Activated B cell treated with CpG ODN at 0.5 μM for 24 hours (primary cell): ENCODE measurements around the gene DCAF12. TPM values are rescaled to one million over a fixed set of nuclear protein-coding genes. Genes with fewer than 3 reads are reported as not detected.

ENCODE experiments used
- ATAC-seq: fragments of 200-7000 bp; cut with Tn5 transposase; one replicate; pipeline ENCODE4 v1.10.0; 2021; ENCODE audit warnings: low read depth, mild to moderate bottlenecking, moderate library complexity
- CTCF ChIA-PET: fragments of 350-600 bp; sonication (Branson Sonifier 250); formaldehyde crosslinking; loops from one replicate; lab custom pipeline; 2021; ENCODE audit warnings: antibody characterized with exemption; lab: Charles Lee
- POLR2A ChIA-PET: fragments of 350-600 bp; sonication (Branson Sonifier 250); formaldehyde crosslinking; loops from one replicate; lab custom pipeline; 2021; ENCODE audit warnings: antibody characterized with exemption; lab: Charles Lee
- DNase-seq: peaks from one replicate; pipeline ENCODE4 v3.0.0; 2022
- H3K27ac Mint-ChIP-seq: one replicate; pipeline ENCODE4 v1.8.0; 2020; ENCODE audit warnings: mixed read lengths
- H3K27me3 Mint-ChIP-seq: one replicate; pipeline ENCODE4 v1.8.0; 2021; ENCODE audit warnings: mixed read lengths
- H3K36me3 Mint-ChIP-seq: one replicate; pipeline ENCODE4 v1.8.0; 2021; ENCODE audit warnings: low read depth, mixed read lengths
- H3K4me1 Mint-ChIP-seq: one replicate; pipeline ENCODE4 v1.8.0; 2021; ENCODE audit warnings: mixed read lengths
- H3K4me3 Mint-ChIP-seq: one replicate; pipeline ENCODE4 v1.8.0; 2020; ENCODE audit warnings: mild to moderate bottlenecking, mixed read lengths
- H3K9me3 Mint-ChIP-seq: one replicate; pipeline ENCODE4 v1.8.0; 2020; ENCODE audit warnings: mixed read lengths
- CTCF ChIP-seq: fragments of 200-600 bp; IDR thresholded peaks from one replicate; pipeline ENCODE4 v1.8.0; 2022; ENCODE audit warnings: antibody characterized with exemption, mild to moderate bottlenecking
- intact Hi-C: fragments of 100-400 bp; cut with micrococcal nuclease; formaldehyde crosslinking; loops from one replicate; pipeline ENCODE4 v1.15.1; 2024
- total RNA-seq: library from RNA; stranded (reverse); gene quantifications from 2 replicates; pipeline ENCODE4 v1.2.3, GENCODE V29; 2022

DCAF12 gene
- 3.8 and 5.9 TPM in 2 replicates for total RNA-seq

DNA sequence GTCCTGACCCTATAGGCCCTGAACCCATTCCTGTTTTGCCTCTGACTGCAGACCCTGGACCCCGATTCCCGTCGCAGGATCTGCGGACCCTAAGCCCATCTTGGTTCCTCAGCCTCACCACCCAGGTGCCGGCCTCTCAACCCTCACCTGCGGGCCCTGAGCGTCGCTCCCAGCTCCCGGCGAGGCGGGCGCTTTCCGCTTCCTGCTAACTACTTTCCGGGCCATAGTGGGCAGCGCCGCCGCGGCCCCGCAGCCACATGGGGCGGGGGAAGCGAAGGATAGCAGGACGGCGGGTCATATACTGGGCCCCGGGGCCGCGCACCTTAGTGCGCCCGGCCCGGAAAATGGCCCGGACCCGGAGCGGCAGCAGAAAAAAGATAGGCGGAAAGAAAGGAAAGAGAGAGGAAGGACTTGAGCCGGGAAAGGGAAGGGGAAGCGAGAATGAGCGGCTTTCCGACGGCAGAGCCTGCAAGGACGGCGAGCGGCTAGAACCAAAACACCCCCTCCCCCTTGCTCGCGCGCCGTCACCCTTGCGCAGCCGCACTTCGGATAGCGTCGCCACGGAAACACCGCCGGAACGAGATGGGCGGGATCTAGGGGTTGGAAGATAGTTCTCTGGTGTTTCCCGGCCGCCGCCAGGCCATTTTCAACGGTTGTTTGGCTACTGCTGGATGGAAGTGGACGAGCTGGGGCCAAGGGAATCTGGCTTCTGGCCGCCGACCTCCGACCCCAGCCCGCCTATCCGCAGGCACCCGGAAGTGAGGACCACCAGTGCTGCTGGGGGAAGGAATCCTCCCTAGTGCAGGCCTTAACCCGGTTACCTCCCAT lies at the start of gene DCAF12:
Gene DCAF12 (minus strand): TSS at position 492 of the 828 bp plus-strand sequence. CDS start 267 bp downstream, at position 225.
- Mint-ChIP-seq H3K4me3 (peak within 1 kb of the TSS; percentile 90), H3K27ac (peak within 1 kb of the TSS; percentile 72), H3K36me3 (peaks cover 5% of the 10 kb centered on the region), H3K4me1 (peaks cover 52% of the 10 kb centered on the region), H3K27me3 (peaks cover 39% of the 10 kb centered on the region), H3K9me3 (no peaks in the 10 kb centered on the region)
- POLR2A ChIA-PET = interaction anchor here (0.6 to 1.2 kb wide), 2 partner anchors 52 to 273 kb away, joined by 3 to 6 read pairs; partner anchors contain the start of gene UBAP1
- CTCF ChIA-PET = no interaction called here
- peak; percentile 81 for ATAC-seq
- intact Hi-C loops = loop anchor here (1.0 to 5.0 kb wide), 5 partner anchors 45 to 309 kb away; partner anchors contain the start of genes KIF24, NUDT2, UBAP1 and UBAP2
- DNase-seq = peak; percentile 71
- TF ChIP-seq CTCF = no peak

- no peak for DNase-seq
- ATAC-seq = no peak
- TF ChIP-seq CTCF = no peak
- H3K9me3 Mint-ChIP-seq = no peaks in the 10 kb centered on the region
- no peaks in the 10 kb centered on the region for H3K27me3 Mint-ChIP-seq
- H3K4me3 Mint-ChIP-seq = no peak overlapping the region
- peaks cover 31% of the 10 kb centered on the region for H3K4me1 Mint-ChIP-seq
- no peak overlapping the region for H3K27ac Mint-ChIP-seq
- CTCF ChIA-PET = no interaction called here
- POLR2A ChIA-PET = no interaction called here
- H3K36me3 Mint-ChIP-seq = peaks cover 11% of the 10 kb centered on the region
- intact Hi-C loops = loop anchor here (5.0 kb wide), 3 partner anchors 36 to 281 kb away; partner anchors contain the start of genes DNAI1 and FAM219A
Observed at GRCh38 chr9:34176089-34176488, 49.6 kb upstream of the DCAF12 start.

GRCh38 chr9:34171753-34172535 lies 45.4 kb upstream of the DCAF12 start:
- ATAC-seq (peak; percentile 99), DNase-seq (peak; percentile 22)
- POLR2A ChIA-PET = interaction anchor here (0.6 to 0.9 kb wide), 7 partner anchors 9 to 1726 kb away, joined by 3 to 9 read pairs (median 4); partner anchors contain the start of gene UBAP2

DNA sequence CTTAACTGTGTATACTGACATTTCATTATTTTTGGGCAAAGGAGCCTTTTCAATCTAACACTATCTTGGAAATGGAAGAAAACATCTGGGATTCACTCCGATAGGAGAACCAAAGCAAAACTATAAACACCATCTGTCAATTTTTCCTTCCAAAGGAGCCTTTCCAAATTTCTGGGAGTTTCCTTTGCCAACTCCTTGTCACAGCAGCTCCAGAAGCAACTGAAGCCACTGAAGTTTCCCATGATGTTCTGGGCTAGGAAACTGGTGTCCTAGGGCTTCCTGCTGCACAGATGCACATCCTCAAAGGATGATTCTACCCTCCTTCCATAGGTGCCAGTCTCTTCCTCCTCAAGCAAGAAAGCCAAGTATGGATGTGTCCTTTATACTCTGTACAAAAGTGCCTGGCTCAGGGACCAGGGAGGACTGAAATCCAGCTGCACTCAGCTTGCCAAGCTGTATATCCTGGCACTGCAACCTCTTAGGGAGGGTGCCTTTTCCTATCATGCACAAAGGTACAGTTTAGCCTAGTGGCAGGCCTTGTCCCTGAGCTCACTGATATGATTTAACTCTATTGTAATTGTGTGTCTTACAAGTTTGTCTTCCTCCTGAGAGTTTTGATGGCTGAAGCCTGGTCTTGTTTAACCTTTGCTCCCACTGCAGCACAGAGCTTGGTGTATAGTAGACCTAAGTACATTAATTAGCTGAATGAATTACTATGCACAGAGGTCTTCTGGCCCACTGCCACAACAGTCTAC lies 43.9 kb upstream of the DCAF12 start:
- H3K9me3 Mint-ChIP-seq = no peaks in the 10 kb centered on the region
- no peak overlapping the region for H3K4me3 Mint-ChIP-seq
- no peak for DNase-seq
- intact Hi-C loops = loop anchor here (2.0 kb wide), 1 partner anchor 354 kb away; the partner anchor contains the start of gene UBE2R2
- no peak for ATAC-seq
- CTCF ChIA-PET = no interaction called here
- H3K27ac Mint-ChIP-seq = no peak overlapping the region
- TF ChIP-seq CTCF = no peak
- POLR2A ChIA-PET = interaction anchor here (0.7 kb wide), 1 partner anchor 85 kb away, joined by 3 read pairs; no protein-coding TSS in a partner anchor
- H3K4me1 Mint-ChIP-seq = peaks cover 11% of the 10 kb centered on the region
- peaks cover 16% of the 10 kb centered on the region for H3K27me3 Mint-ChIP-seq
- H3K36me3 Mint-ChIP-seq = no peaks in the 10 kb centered on the region

More at GRCh38 chr9:34171753-34172535, 45.4 kb upstream of the DCAF12 start:
- CTCF ChIA-PET = interaction anchor here (0.5 kb wide), 1 partner anchor 1670 kb away, joined by 3 read pairs; no protein-coding TSS in a partner anchor
- no peak for TF ChIP-seq CTCF
- H3K9me3 Mint-ChIP-seq = no peaks in the 10 kb centered on the region
- H3K27ac Mint-ChIP-seq = no peak overlapping the region
- intact Hi-C loops = loop anchor here (1.0 to 2.0 kb wide), 3 partner anchors 7 to 355 kb away; partner anchors contain the start of genes DCAF12, UBAP1 and UBE2R2
- peaks cover 11% of the 10 kb centered on the region for H3K4me1 Mint-ChIP-seq
- no peaks in the 10 kb centered on the region for H3K36me3 Mint-ChIP-seq
- peaks cover 12% of the 10 kb centered on the region for H3K27me3 Mint-ChIP-seq
- peak overlapping the region; percentile 29 for H3K4me3 Mint-ChIP-seq
